ENCODE results near the gene FGFR2.

GRCh38 chr10:121580276-121581116 is 17.7 kb downstream of the FGFR2 start:
- TF ChIP-seq CTCF (IDR thresholded peaks at IDR 0.05) (no peak), POLR2A (IDR thresholded peaks at IDR 0.05) (no peak)

Data from tibial nerve (tissue), 3 donors.